Vagina (tissue), 2 donors: Measurements from ENCODE around the gene SPEM1.

Experiments
- POLR2AphosphoS5 ChIP-seq, 2 donors: sonication (generic); formaldehyde crosslinking; IDR thresholded peaks; one replicate each; pipeline ENCODE4 v1.9.0; 2017; ENCODE audit warnings: antibody characterized with exemption in 2 of 2, mild to moderate bottlenecking in 2 of 2, low read depth in 1 of 2; ENCODE audit not compliant: insufficient read depth in 1 of 2
- TF ChIP-seq, protein P1 (sequence below), 3 experiments: fragments of 450-650 bp in 2 of 3; fragments of 200-600 bp in 1 of 3; sonication (generic) in 1 of 3; IDR thresholded peaks; one replicate each; pipeline ENCODE4 v1.5.1; 2017 to 2019; ENCODE audit warnings: antibody characterized with exemption in 3 of 3, mild to moderate bottlenecking in 2 of 3, moderate library complexity in 2 of 3

DNA sequence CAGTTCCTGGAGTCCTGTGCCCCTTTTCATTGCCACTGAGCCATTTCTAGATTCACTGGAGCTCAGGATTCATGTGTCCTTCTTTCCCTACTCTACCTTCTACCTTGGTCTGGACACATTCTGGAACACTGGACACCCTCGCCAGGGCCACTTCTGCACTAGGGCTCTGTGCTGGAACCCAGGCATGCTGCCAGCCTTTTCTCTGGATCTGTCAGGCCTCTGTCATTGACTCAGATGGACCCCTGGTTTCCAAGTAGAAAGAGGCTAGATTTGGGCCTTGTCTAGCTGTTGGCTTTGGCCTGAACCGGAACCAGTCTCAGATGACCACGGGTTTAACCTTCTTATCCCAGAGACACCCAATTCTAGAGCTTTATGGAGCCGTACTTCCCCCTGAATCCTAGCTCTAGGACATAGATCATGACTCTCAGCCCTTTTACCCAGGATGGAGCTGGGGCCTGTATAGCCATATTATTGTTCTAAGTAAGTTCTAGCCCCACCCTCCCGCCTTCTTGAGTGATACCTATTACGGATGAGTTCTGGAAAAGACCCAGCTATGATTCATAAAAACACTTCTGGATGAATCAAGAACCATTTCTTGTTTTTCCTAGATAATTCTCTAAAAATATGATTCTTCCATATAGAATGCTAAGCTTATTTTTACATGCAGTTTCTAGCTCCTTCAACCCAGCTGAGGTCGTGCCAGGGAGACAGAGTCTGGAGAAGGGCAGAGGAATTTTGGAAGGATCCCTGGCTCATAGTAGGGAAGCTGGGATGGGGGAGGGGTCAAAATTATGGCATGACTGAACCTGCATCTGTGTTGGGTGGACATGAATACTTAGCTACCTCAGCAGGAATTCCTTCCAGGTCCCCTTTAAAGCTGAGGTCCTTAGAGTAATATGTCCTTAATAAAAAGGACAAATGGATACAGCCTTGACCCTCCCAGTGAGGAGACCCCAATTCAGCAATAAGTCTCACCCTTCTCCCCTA is 23.7 kb downstream of the SPEM1 start:
- TF ChIP-seq, protein P1, sequence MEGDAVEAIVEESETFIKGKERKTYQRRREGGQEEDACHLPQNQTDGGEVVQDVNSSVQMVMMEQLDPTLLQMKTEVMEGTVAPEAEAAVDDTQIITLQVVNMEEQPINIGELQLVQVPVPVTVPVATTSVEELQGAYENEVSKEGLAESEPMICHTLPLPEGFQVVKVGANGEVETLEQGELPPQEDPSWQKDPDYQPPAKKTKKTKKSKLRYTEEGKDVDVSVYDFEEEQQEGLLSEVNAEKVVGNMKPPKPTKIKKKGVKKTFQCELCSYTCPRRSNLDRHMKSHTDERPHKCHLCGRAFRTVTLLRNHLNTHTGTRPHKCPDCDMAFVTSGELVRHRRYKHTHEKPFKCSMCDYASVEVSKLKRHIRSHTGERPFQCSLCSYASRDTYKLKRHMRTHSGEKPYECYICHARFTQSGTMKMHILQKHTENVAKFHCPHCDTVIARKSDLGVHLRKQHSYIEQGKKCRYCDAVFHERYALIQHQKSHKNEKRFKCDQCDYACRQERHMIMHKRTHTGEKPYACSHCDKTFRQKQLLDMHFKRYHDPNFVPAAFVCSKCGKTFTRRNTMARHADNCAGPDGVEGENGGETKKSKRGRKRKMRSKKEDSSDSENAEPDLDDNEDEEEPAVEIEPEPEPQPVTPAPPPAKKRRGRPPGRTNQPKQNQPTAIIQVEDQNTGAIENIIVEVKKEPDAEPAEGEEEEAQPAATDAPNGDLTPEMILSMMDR (IDR thresholded peaks at IDR 0.05) = no peak
- peak in 1 of 2 donors; percentile 28 for TF ChIP-seq POLR2AphosphoS5 (IDR thresholded peaks at IDR 0.05; ENCODE audit: insufficient read depth in 1 of 2, low read depth in 1 of 2)
